HCT116 (cell line): ENCODE results near the gene GPN2. TPM values are rescaled to one million over a fixed set of nuclear protein-coding genes. Genes with fewer than 3 reads are reported as not detected.

Experiments
- ATAC-seq: fragments of 200-7000 bp; cut with Tn5 transposase; 2 replicates; pipeline ENCODE4 v1.9.1; 2020; ENCODE audit warnings: mild to moderate bottlenecking, moderate library complexity
- BruUV-seq: library from RNA; stranded (reverse); fragments of 400-500 nt; replicated peaks from 2 replicates; lab custom pipeline; 2021; lab: Mats Ljungman, UMichigan
- CTCF ChIA-PET: fragments of 300-600 bp; sonication (Branson Sonifier 250); formaldehyde crosslinking; loops from one replicate; lab custom pipeline; 2021; ENCODE audit warnings: antibody characterized with exemption; lab: Charles Lee
- POLR2A ChIA-PET: fragments of 300-600, 350-600 bp; sonication (Branson Sonifier 250); formaldehyde crosslinking; loops from one replicate; lab custom pipeline; 2021; ENCODE audit warnings: antibody characterized with exemption; lab: Charles Lee
- RAD21 ChIA-PET, 2 experiments: fragments of 300-600 bp; sonication (Branson Sonifier 250); formaldehyde crosslinking; loops; one replicate each; lab custom pipeline; 2023; ENCODE audit warnings: low total read pairs in 2 of 2; ENCODE audit not compliant: uncharacterized antibody in 2 of 2, unreplicated experiment in 2 of 2, low non-redundant PET in 1 of 2; lab: Charles Lee
- DNase-seq: peaks from one replicate; pipeline ENCODE4 v3.0.0-alpha.2; 2010; ENCODE audit warnings: low read depth, low spot score
- H2AFZ ChIP-seq: fragments of 200-600 bp; shearing (Covaris generic), sonication (generic); 2 replicates; pipeline ENCODE4 v1.6.1; 2017; ENCODE audit warnings: low read depth, mixed run types, mixed read lengths, antibody characterized with exemption, low read length; ENCODE audit not compliant: poor library complexity, severe bottlenecking
- H3K27ac ChIP-seq: 2 replicates; pipeline ENCODE4 v1.5.1; 2012; ENCODE audit warnings: low read depth, low read length
- H3K27me3 ChIP-seq: fragments of 200-600 bp; sonication (generic); 2 replicates; pipeline ENCODE4 v1.6.1; 2016; ENCODE audit warnings: mixed run types, low read length, mixed read lengths; ENCODE audit not compliant: insufficient read depth
- H3K36me3 ChIP-seq, 2 experiments: fragments of 200-500 bp in 1 of 2; fragments of 200-600 bp in 1 of 2; sonication (Bioruptor generic) in 1 of 2; sonication (generic) in 1 of 2; 2 replicates each; pipeline versions ENCODE4 v1.5.1 to v1.6.1; 2014 to 2016; ENCODE audit warnings: low read length in 2 of 2, inconsistent platforms in 1 of 2, mixed read lengths in 1 of 2, mixed run types in 1 of 2; ENCODE audit not compliant: insufficient read depth in 2 of 2, control insufficient read depth in 1 of 2
- H3K4me1 ChIP-seq, 2 experiments: fragments of 200-600 bp in 1 of 2; sonication (generic) in 1 of 2; 2 replicates each; pipeline versions ENCODE4 v1.5.1 to v1.6.1; 2012 to 2017; ENCODE audit warnings: low read length in 2 of 2, inconsistent platforms in 1 of 2, mild to moderate bottlenecking in 1 of 2, mixed read lengths in 1 of 2, mixed run types in 1 of 2, moderate library complexity in 1 of 2; ENCODE audit not compliant: insufficient read depth in 2 of 2, control insufficient read depth in 1 of 2
- H3K4me2 ChIP-seq: fragments of 200-600 bp; sonication (generic); 2 replicates; pipeline ENCODE4 v1.6.1; 2017; ENCODE audit warnings: mixed run types, low read length, mixed read lengths
- H3K4me3 ChIP-seq, 2 experiments: fragments of 200-600 bp in 1 of 2; sonication (generic) in 1 of 2; replicated peaks in 1 of 2; 2 replicates each; pipeline ENCODE4 v1.5.1; 2011 to 2016; ENCODE audit warnings: low read length in 2 of 2, control low read depth in 1 of 2, low read depth in 1 of 2, mild to moderate bottlenecking in 1 of 2, mixed read lengths in 1 of 2, mixed run types in 1 of 2
- H3K79me2 ChIP-seq: fragments of 200-600 bp; sonication (generic); 2 replicates; pipeline ENCODE4 v1.6.1; 2017; ENCODE audit warnings: mild to moderate bottlenecking, mixed run types, low read length, moderate library complexity, mixed read lengths; ENCODE audit not compliant: insufficient read depth
- H3K9ac ChIP-seq: fragments of 200-600 bp; sonication (generic); 2 replicates; pipeline ENCODE4 v1.6.1; 2016; ENCODE audit warnings: low read length, mixed read lengths
- H3K9me2 ChIP-seq: fragments of 200-600 bp; sonication (generic), shearing (Covaris generic); 2 replicates; pipeline ENCODE4 v1.6.1; 2017; ENCODE audit warnings: mixed run types, mild to moderate bottlenecking, moderate library complexity; ENCODE audit not compliant: insufficient read depth
- H3K9me3 ChIP-seq, 2 experiments: fragments of 200-500 bp in 1 of 2; fragments of 200-600 bp in 1 of 2; sonication (Bioruptor generic) in 1 of 2; sonication (generic) in 1 of 2; 2 replicates each; pipeline ENCODE4 v1.6.1; 2014 to 2017; ENCODE audit warnings: low read length in 2 of 2, mixed read lengths in 2 of 2, inconsistent platforms in 1 of 2, low read depth in 1 of 2, mild to moderate bottlenecking in 1 of 2, mixed run types in 1 of 2, moderate library complexity in 1 of 2; ENCODE audit not compliant: control insufficient read depth in 1 of 2, insufficient read depth in 1 of 2
- H4K20me1 ChIP-seq: fragments of 200-600 bp; sonication (generic), shearing (Covaris generic); 2 replicates; pipeline ENCODE4 v1.6.1; 2017; ENCODE audit warnings: mixed run types, mild to moderate bottlenecking, moderate library complexity; ENCODE audit not compliant: insufficient read depth
- CBX3 ChIP-seq: IDR thresholded peaks from 2 replicates; pipeline ENCODE4 v1.6.1; 2012; ENCODE audit warnings: low read depth
- CTCF ChIP-seq, 3 experiments: fragments of 200-600 bp in 1 of 3; sonication (generic) in 1 of 3; IDR thresholded peaks in 2 of 3; conservative IDR thresholded peaks in 1 of 3; 2 replicates each; pipeline ENCODE4 v1.5.1; 2012 to 2017; ENCODE audit warnings: low read depth in 2 of 3, low read length in 2 of 3, antibody characterized with exemption in 1 of 3, borderline replicate concordance in 1 of 3, control low read depth in 1 of 3, mild to moderate bottlenecking in 1 of 3, mixed read lengths in 1 of 3, mixed run types in 1 of 3, moderate library complexity in 1 of 3; ENCODE audit not compliant: insufficient read depth in 1 of 3
- EGR1 ChIP-seq: IDR thresholded peaks from 2 replicates; pipeline ENCODE4 v1.6.1; 2012; ENCODE audit warnings: low read depth
- EZH2 ChIP-seq: fragments of 200-600 bp; sonication (generic); IDR thresholded peaks from 2 replicates; pipeline ENCODE4 v1.6.1; 2017; ENCODE audit warnings: antibody characterized with exemption, mixed run types
- EZH2phosphoT487 ChIP-seq: fragments of 200-600 bp; IDR thresholded peaks from 2 replicates; pipeline ENCODE4 v1.6.1; 2018; ENCODE audit warnings: antibody characterized with exemption, borderline replicate concordance
- MAX ChIP-seq: IDR thresholded peaks from 2 replicates; pipeline ENCODE4 v1.6.1; 2012
- POLR2A ChIP-seq: IDR thresholded peaks from 2 replicates; pipeline ENCODE4 v1.7.0; 2011; ENCODE audit warnings: borderline replicate concordance; ENCODE audit not compliant: insufficient read depth, insufficient read length; ENCODE audit errors: extremely low read depth
- POLR2AphosphoS5 ChIP-seq: IDR thresholded peaks from 2 replicates; pipeline ENCODE4 v1.6.1; 2011; ENCODE audit warnings: mild to moderate bottlenecking, low read depth, low read length, moderate library complexity
- RAD21 ChIP-seq: IDR thresholded peaks from 2 replicates; pipeline ENCODE4 v1.6.1; 2012; ENCODE audit warnings: low read depth, mild to moderate bottlenecking
- REST ChIP-seq: IDR thresholded peaks from 2 replicates; pipeline ENCODE4 v1.6.1; 2012; ENCODE audit warnings: low read depth
- SIN3A ChIP-seq: IDR thresholded peaks from 2 replicates; pipeline ENCODE4 v1.6.1; 2012; ENCODE audit warnings: low read depth
- SRF ChIP-seq: IDR thresholded peaks from 2 replicates; pipeline ENCODE4 v1.6.1; 2012; ENCODE audit warnings: low read depth
- TCF7L2 ChIP-seq: IDR thresholded peaks from 2 replicates; pipeline ENCODE4 v1.7.0; 2011; ENCODE audit warnings: borderline replicate concordance, inconsistent platforms; ENCODE audit not compliant: insufficient read depth, insufficient read length; ENCODE audit errors: extremely low read depth
- YY1 ChIP-seq: IDR thresholded peaks from 2 replicates; pipeline ENCODE4 v1.6.1; 2011; ENCODE audit warnings: low read length, low read depth, moderate library complexity, mild to moderate bottlenecking; ENCODE audit not compliant: insufficient replicate concordance; ENCODE audit errors: extremely low read depth
- ZBTB33 ChIP-seq: IDR thresholded peaks from 2 replicates; pipeline ENCODE4 v1.6.1; 2011; ENCODE audit warnings: mild to moderate bottlenecking, low read length, moderate library complexity; ENCODE audit not compliant: insufficient replicate concordance; ENCODE audit errors: extremely low read depth
- ZFX ChIP-seq: fragments of 450-650 bp; IDR thresholded peaks from 2 replicates; pipeline ENCODE4 v1.6.1; 2017
- intact Hi-C: fragments of 100-400 bp; cut with micrococcal nuclease; formaldehyde crosslinking; loops from 2 replicates; pipeline ENCODE4 v1.10.0; 2022
- total RNA-seq: library from RNA; stranded (reverse); gene quantifications from one replicate; pipeline ENCODE4 v1.2.1, GENCODE V29; 2021; ENCODE audit not compliant: unreplicated experiment

The GPN2 gene
- total RNA-seq, 1 experiment from 2014 or later, result 37.2 TPM

GRCh38 chr1:26832249-26832960, 57.7 kb downstream of the GPN2 start:
- BruUV-seq, result no TSS peak
- peaks cover 48% of the 10 kb centered on the region for H3K79me2 ChIP-seq
- H3K36me3 ChIP-seq, result peaks cover 35 to 47% of the 10 kb centered on the region in 2 experiments
- DNase-seq (no peak), ATAC-seq (peak; percentile 34; the same call in 1 of the 2 replicates)
- no peaks in the 10 kb centered on the region for H3K9me3 ChIP-seq
- ChIA-PET POLR2A (interaction anchor here (0.5 to 1.5 kb wide), 2 partner anchors 17 to 192 kb away, joined by 3 read pairs; no protein-coding TSS in a partner anchor), CTCF (interaction anchor here (1.1 kb wide), 1 partner anchor 23 kb away, joined by 4 read pairs; no protein-coding TSS in a partner anchor), RAD21 (interaction anchor here in 1 of 2 experiments (0.6 kb wide), 1 partner anchor 36 kb away, joined by 3 read pairs; no protein-coding TSS in a partner anchor)
- intact Hi-C loops, result no loop called here
- no peak overlapping the region for H3K9ac ChIP-seq
- H3K4me3 ChIP-seq, result no peak overlapping the region
- H3K9me2 ChIP-seq, result no peaks in the 10 kb centered on the region
- no peak overlapping the region for H3K27ac ChIP-seq
- no peaks in the 10 kb centered on the region for H4K20me1 ChIP-seq
- H2AFZ ChIP-seq, result no peak overlapping the region
- H3K4me1 ChIP-seq, result peaks cover 6 to 20% of the 10 kb centered on the region in 2 experiments; a peak in 3 of 4 replicates
- H3K4me2 ChIP-seq, result no peak overlapping the region
- TF ChIP-seq EZH2 (no peak), REST (no peak), MAX (no peak), CTCF (IDR thresholded peaks at IDR 0.05 in 2 of 3, conservative IDR thresholded peaks at IDR 0.05 in 1 of 3; ENCODE audit: borderline replicate concordance in 1 of 3, insufficient read depth in 1 of 3, low read depth in 2 of 3, low read length in 2 of 3) (no peak), RAD21 (no peak), YY1 (no peak), ZBTB33 (no peak), EZH2phosphoT487 (no peak), POLR2AphosphoS5 (no peak), ZFX (no peak), SIN3A (no peak), TCF7L2 (no peak), CBX3 (no peak), EGR1 (no peak), POLR2A (no peak), SRF (no peak)
- H3K27me3 ChIP-seq, result no peaks in the 10 kb centered on the region
